H9 (cell line): ENCODE results near the gene PRLH. TPM values are rescaled to one million over a fixed set of nuclear protein-coding genes. Genes with fewer than 3 reads are reported as not detected.

ENCODE experiments used
- DNase-seq: peaks from one replicate; pipeline ENCODE4 v3.0.0-alpha.2; 2017
- H2AFZ ChIP-seq: one replicate; pipeline ENCODE4 v1.6.1; 2013; ENCODE audit warnings: mild to moderate bottlenecking, low read length, control low read depth, moderate library complexity
- H2AK5ac ChIP-seq: 2 replicates; pipeline ENCODE4 v1.6.1; 2013; ENCODE audit warnings: low read length, control low read depth, mixed read lengths; ENCODE audit not compliant: insufficient read length
- H2BK120ac ChIP-seq: one replicate; pipeline ENCODE4 v1.6.1; 2013; ENCODE audit warnings: low read depth, mild to moderate bottlenecking, low read length, control low read depth, inconsistent platforms; ENCODE audit not compliant: poor library complexity, severe bottlenecking
- H2BK12ac ChIP-seq: 2 replicates; pipeline ENCODE4 v1.6.1; 2013; ENCODE audit warnings: low read length, control low read depth, mixed read lengths, low read depth; ENCODE audit not compliant: insufficient read length
- H2BK15ac ChIP-seq: 2 replicates; pipeline ENCODE4 v1.6.1; 2013; ENCODE audit warnings: low read depth, low read length, control low read depth
- H2BK20ac ChIP-seq: one replicate; pipeline ENCODE4 v1.6.1; 2013; ENCODE audit warnings: low read depth, mild to moderate bottlenecking, low read length, control low read depth, inconsistent platforms; ENCODE audit not compliant: poor library complexity, severe bottlenecking
- H2BK5ac ChIP-seq: 2 replicates; pipeline ENCODE4 v1.6.1; 2013; ENCODE audit warnings: low read length, control low read depth, mixed read lengths; ENCODE audit not compliant: insufficient read length
- H3K14ac ChIP-seq: 2 replicates; pipeline ENCODE4 v1.6.1; 2013; ENCODE audit warnings: low read length, control low read depth; ENCODE audit not compliant: insufficient read depth
- H3K18ac ChIP-seq: 2 replicates; pipeline ENCODE4 v1.6.1; 2013; ENCODE audit warnings: low read depth, mild to moderate bottlenecking, mixed read lengths, low read length, control low read depth; ENCODE audit not compliant: insufficient read length
- H3K23ac ChIP-seq: 2 replicates; pipeline ENCODE4 v1.6.1; 2013; ENCODE audit warnings: low read length, control low read depth, mixed read lengths, low read depth; ENCODE audit not compliant: insufficient read length
- H3K23me2 ChIP-seq: 2 replicates; pipeline ENCODE4 v1.6.1; 2013; ENCODE audit warnings: low read depth, mild to moderate bottlenecking, mixed read lengths, low read length, control low read depth; ENCODE audit not compliant: insufficient read length, poor library complexity, severe bottlenecking
- H3K27ac ChIP-seq: 2 replicates; pipeline ENCODE4 v1.5.1; 2013; ENCODE audit warnings: low read length, control low read depth, mixed read lengths, low read depth; ENCODE audit not compliant: insufficient read length
- H3K27me3 ChIP-seq: 2 replicates; pipeline ENCODE4 v1.6.1; 2013; ENCODE audit warnings: low read length, control low read depth, inconsistent platforms; ENCODE audit not compliant: insufficient read depth
- H3K4ac ChIP-seq: 2 replicates; pipeline ENCODE4 v1.6.1; 2013; ENCODE audit warnings: low read depth, mild to moderate bottlenecking, control low read depth, inconsistent platforms, low read length, moderate library complexity
- H3K4me1 ChIP-seq: 2 replicates; pipeline ENCODE4 v1.6.1; 2013; ENCODE audit warnings: low read length, control low read depth, inconsistent platforms; ENCODE audit not compliant: insufficient read depth
- H3K4me2 ChIP-seq: 2 replicates; pipeline ENCODE4 v1.6.1; 2013; ENCODE audit warnings: low read length, control low read depth, mixed read lengths; ENCODE audit not compliant: insufficient read length, insufficient read depth
- H3K56ac ChIP-seq: 2 replicates; pipeline ENCODE4 v1.6.1; 2013; ENCODE audit warnings: low read depth, mild to moderate bottlenecking, mixed read lengths, low read length, control low read depth; ENCODE audit not compliant: insufficient read length
- H3K79me1 ChIP-seq: 2 replicates; pipeline ENCODE4 v1.6.1; 2013; ENCODE audit warnings: low read depth, mild to moderate bottlenecking, moderate library complexity, low read length, control low read depth, inconsistent platforms; ENCODE audit not compliant: insufficient read depth, poor library complexity, severe bottlenecking
- H3K79me2 ChIP-seq: 2 replicates; pipeline ENCODE4 v1.6.1; 2013; ENCODE audit warnings: low read length, control low read depth, inconsistent platforms; ENCODE audit not compliant: insufficient read depth
- H3K9ac ChIP-seq: 2 replicates; pipeline ENCODE4 v1.6.1; 2013; ENCODE audit warnings: low read length, control low read depth, mixed read lengths; ENCODE audit not compliant: insufficient read length; ENCODE audit errors: extremely low read depth
- H3K9me3 ChIP-seq: one replicate; pipeline ENCODE4 v1.6.1; 2013; ENCODE audit warnings: low read depth, low read length, inconsistent platforms; ENCODE audit not compliant: control insufficient read depth
- H3T11ph ChIP-seq: one replicate; pipeline ENCODE4 v1.6.1; 2013; ENCODE audit warnings: mild to moderate bottlenecking, low read length, control low read depth, inconsistent platforms
- H4K20me1 ChIP-seq: one replicate; pipeline ENCODE4 v1.6.1; 2013; ENCODE audit not compliant: control insufficient read depth, insufficient read length, insufficient read depth
- H4K5ac ChIP-seq: 2 replicates; pipeline ENCODE4 v1.6.1; 2013; ENCODE audit warnings: low read depth, mild to moderate bottlenecking, mixed read lengths, low read length, control low read depth; ENCODE audit not compliant: insufficient read length
- H4K8ac ChIP-seq: replicated peaks from 2 replicates; pipeline ENCODE4 v1.6.1; 2013; ENCODE audit warnings: low read length, control low read depth, mixed read lengths, low read depth; ENCODE audit not compliant: insufficient read length
- H4K91ac ChIP-seq: 2 replicates; pipeline ENCODE4 v1.6.1; 2013; ENCODE audit warnings: low read depth, mild to moderate bottlenecking, moderate library complexity, mixed read lengths, low read length, control low read depth; ENCODE audit not compliant: insufficient read length
- H3K27ac Mint-ChIP-seq, 3 experiments: 2 replicates in 2 of 3; 3 replicates in 1 of 3; pipeline ENCODE4 v1.8.0; 2020 to 2021; ENCODE audit warnings: mixed read lengths in 3 of 3, mild to moderate bottlenecking in 1 of 3, moderate library complexity in 1 of 3
- H3K27me3 Mint-ChIP-seq: 2 replicates; pipeline ENCODE4 v1.8.0; 2021; ENCODE audit warnings: low read depth, mild to moderate bottlenecking, moderate library complexity, mixed read lengths
- H3K36me3 Mint-ChIP-seq, 3 experiments: 2 replicates in 2 of 3; 3 replicates in 1 of 3; pipeline ENCODE4 v1.8.0; 2020 to 2021; ENCODE audit warnings: low read depth in 3 of 3, mixed read lengths in 3 of 3; ENCODE audit not compliant: insufficient read depth in 1 of 3
- H3K4me1 Mint-ChIP-seq, 2 experiments: 2 replicates each; pipeline ENCODE4 v1.8.0; 2020; ENCODE audit warnings: mixed read lengths in 2 of 2
- H3K4me3 Mint-ChIP-seq, 2 experiments: 2 replicates in 1 of 2; 3 replicates in 1 of 2; pipeline ENCODE4 v1.8.0; 2020 to 2021; ENCODE audit warnings: mild to moderate bottlenecking in 2 of 2, mixed read lengths in 2 of 2, moderate library complexity in 1 of 2
- H3K9me3 Mint-ChIP-seq, 2 experiments: 2 replicates in 1 of 2; 3 replicates in 1 of 2; pipeline ENCODE4 v1.8.0; 2020; ENCODE audit warnings: mild to moderate bottlenecking in 2 of 2, mixed read lengths in 2 of 2, moderate library complexity in 1 of 2
- CTCF ChIP-seq: fragments of 200-600 bp; sonication (generic); conservative IDR thresholded peaks from 3 replicates; pipeline ENCODE4 v1.8.0; 2021; ENCODE audit warnings: antibody characterized with exemption, mild to moderate bottlenecking
- WGBS: extraction: QIAGEN DNeasy Blood & Tissue Kit; methylation state at CpG from one replicate; pipeline ENCODE4 v1.1.7; 2013; ENCODE audit warnings: missing lambda C conversion rate, low lambda C conversion rate, mixed read lengths; ENCODE audit not compliant: insufficient read length; ENCODE audit errors: extremely low coverage; 5-methylcytosine and 5-hydroxymethylcytosine counted together
- total RNA-seq: library from RNA; stranded (reverse); gene quantifications from 2 replicates; pipeline ENCODE4 v1.2.1, GENCODE V29; 2021

Gene PRLH
- total RNA-seq, 1 experiment from 2014 or later: not detected

- no CpG with 5 or more reads among the region's 4 CpGs for WGBS
Measured at GRCh38 chr2:237557633-237558015, 8.8 kb upstream of the PRLH start.

More at GRCh38 chr2:237557633-237558015, 8.8 kb upstream of the PRLH start:
- Histone ChIP-seq H2AK5ac (no peak overlapping the region), H4K8ac (no peak overlapping the region), H2AFZ (no peak overlapping the region), H3K4ac (no peak overlapping the region), H4K91ac (no peak overlapping the region), H3K18ac (no peak overlapping the region), H2BK5ac (no peak overlapping the region), H3K56ac (no peak overlapping the region), H3K9me3 (peaks cover 4% of the 10 kb centered on the region), H3K14ac (no peak overlapping the region), H3K4me1 (no peaks in the 10 kb centered on the region), H4K5ac (no peak overlapping the region), H3K27me3 (no peaks in the 10 kb centered on the region), H3K9ac (no peak overlapping the region), H3T11ph (no peak overlapping the region), H3K23me2 (no peaks in the 10 kb centered on the region), H2BK120ac (no peak overlapping the region), H3K23ac (no peak overlapping the region), H2BK15ac (no peak overlapping the region), H3K27ac (no peak overlapping the region), H4K20me1 (no peaks in the 10 kb centered on the region), H3K4me2 (no peak overlapping the region), H3K79me2 (no peaks in the 10 kb centered on the region), H3K79me1 (no peaks in the 10 kb centered on the region), H2BK12ac (no peak overlapping the region), H2BK20ac (no peak overlapping the region)
- Mint-ChIP-seq H3K27me3 (peaks cover 11% of the 10 kb centered on the region), H3K27ac (no peak overlapping the region), H3K4me1 (no peaks in the 10 kb centered on the region), H3K9me3 (peaks cover 10 to 23% of the 10 kb centered on the region in 2 experiments; a peak in 4 of 5 replicates), H3K36me3 (peaks cover 6 to 20% (median 8%) of the 10 kb centered on the region in 3 experiments; a peak in 4 of 7 replicates), H3K4me3 (no peak overlapping the region)
- DNase-seq: no peak
- no peak for TF ChIP-seq CTCF
